Measurements from ENCODE around the gene DCN.

DCN gene

DNA sequence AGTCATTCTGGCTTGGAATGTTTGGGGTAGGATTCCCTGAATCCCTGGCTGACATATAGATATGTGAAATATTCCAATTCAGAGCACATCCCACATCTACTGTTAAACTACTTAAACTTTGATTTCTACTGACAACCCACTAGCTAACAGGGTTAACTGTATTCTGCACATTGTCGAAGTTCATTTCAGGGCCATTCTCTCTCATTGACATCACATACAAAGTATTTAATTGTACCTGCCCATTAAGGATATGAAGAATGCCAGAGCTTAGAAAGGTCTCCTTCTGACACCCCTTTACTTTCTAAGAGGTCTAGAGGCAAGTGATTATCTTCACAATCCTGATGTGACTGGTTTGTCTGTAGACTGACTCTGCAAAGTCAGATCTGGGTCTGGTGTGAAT is 2.8 kb upstream of the DCN start:
- no peak for FAIRE-seq

- no peak for FAIRE-seq
Observed at GRCh38 chr12:91183551-91183950, 934 bp upstream of the DCN start.

GRCh38 chr12:91180582-91181395 is 1.8 kb downstream of the DCN start:
- no peak for FAIRE-seq

GRCh38 chr12:91179966-91180561 is 2.6 kb downstream of the DCN start:
- no peak for FAIRE-seq

DNA sequence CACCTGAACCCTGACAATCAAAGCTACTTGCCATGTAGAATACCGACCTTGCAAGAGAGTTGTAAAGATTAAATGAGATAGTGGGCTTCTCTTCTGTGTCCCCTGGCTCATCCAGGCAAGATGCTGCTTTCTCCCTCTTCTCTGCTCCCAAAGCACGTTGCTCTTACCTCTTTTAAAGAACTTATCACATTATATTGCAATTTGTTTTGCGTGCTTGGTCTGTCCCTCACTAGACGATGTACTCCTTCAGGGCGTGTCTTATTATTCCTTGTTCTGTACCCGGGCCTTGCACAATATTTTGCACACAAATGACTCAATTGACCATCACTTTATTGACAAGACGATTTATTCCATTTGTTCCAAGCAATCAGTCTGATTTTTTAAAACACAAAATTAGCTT is 3.3 kb downstream of the DCN start:
- no peak for FAIRE-seq

GRCh38 chr12:91178781-91179180 is 3.8 kb downstream of the DCN start:
- no peak for FAIRE-seq

DNA sequence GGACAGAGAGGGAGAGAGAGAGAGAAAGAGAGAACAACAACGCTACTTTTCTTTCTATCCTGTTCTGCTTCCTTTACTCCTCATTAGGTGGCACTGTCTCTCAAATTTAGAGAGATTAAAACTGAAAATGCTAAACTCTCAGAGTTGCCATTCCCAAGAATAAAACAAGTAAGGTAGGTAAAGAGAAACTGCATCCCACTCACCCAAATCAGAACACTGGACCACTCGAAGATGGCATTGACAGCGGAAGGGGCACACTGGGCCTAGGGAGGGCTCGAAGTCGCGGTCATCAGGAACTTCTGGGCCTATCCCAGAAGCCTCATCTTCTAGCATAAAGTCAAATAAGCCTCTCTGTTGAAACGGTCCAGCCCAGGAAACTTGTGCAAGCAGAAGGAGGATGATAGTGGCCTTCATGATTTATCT is 4.5 kb downstream of the DCN start:
- no peak for FAIRE-seq

DNA sequence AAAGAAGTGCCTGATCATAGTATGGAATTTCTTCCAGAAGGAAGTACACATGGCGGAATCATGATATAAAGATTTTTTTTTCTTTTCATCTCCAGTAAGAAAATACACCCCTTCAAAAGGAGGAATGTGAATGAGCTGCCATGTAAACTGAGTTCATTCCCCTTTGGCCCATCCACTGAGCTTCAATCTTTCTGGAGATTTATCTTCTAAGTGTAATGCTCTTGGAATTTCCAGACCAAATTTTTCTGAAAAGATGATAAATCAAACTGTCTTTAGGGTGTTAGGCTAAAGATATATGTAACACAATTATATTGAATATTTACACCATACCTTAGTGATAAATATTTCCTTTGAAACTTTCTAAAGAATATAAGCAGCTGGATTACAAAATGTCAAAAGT is 5.2 kb downstream of the DCN start:
- no peak for FAIRE-seq

GRCh38 chr12:91176915-91177314 is 5.7 kb downstream of the DCN start:
- FAIRE-seq, result no peak

DNA sequence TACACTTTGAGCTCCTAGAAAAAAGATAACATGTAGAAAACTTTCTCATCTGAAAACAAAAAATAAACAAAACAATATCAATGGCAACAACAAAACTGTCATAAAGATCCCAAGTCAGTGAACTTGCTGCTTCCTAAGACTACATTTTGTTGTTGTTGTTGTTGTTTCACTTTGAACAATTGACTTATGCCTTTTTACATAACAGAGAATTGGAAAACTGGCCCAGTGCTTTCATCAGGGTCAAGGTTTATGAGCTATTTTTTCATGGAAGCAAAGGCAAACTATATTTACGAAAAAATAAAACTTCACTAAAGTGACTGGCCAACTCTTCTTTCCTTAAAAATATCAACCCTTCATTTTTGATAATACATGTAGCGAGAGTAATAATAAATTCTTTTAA is 6.3 kb downstream of the DCN start:
- FAIRE-seq, result no peak

- no peak for FAIRE-seq
Observed at GRCh38 chr12:91173124-91173523, 9.5 kb downstream of the DCN start.

GRCh38 chr12:91172096-91172495 is 10.5 kb downstream of the DCN start:
- no peak for FAIRE-seq

DNA sequence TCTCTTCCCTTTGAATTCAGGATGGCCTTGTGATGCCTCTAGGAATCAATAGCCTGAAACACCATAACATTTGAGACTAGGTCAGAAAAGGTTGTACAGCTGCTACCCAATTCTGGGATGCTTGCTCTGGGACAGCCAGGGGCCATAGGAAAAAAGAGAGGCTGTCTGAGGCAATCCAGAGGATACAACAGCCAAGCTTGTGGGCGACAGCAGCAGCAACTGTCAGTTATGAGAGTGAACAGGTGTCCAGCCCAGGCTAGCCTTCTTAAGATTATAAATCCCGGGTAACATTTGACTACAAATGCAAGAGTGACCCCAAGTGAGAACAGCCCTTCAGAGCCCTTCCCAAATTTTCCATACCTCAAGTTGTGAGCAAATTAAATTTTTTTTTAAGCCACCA is 11.1 kb downstream of the DCN start:
- FAIRE-seq, result no peak

- no peak for FAIRE-seq
Observed at GRCh38 chr12:91163116-91163515, 19.5 kb downstream of the DCN start.

GRCh38 chr12:91161009-91161408 is 21.6 kb downstream of the DCN start:
- FAIRE-seq, result no peak

GRCh38 chr12:91155990-91156389 is 26.6 kb downstream of the DCN start:
- no peak for FAIRE-seq

GRCh38 chr12:91154131-91154530 is 28.5 kb downstream of the DCN start:
- FAIRE-seq, result no peak

GRCh38 chr12:91144053-91144452 is 38.6 kb downstream of the DCN start:
- no peak for FAIRE-seq

GRCh38 chr12:91143206-91143605 is 39.4 kb downstream of the DCN start:
- no peak for FAIRE-seq

- no peak for FAIRE-seq
Observed at GRCh38 chr12:91142221-91142631, 40.4 kb downstream of the DCN start.

- FAIRE-seq, result no peak
Observed at GRCh38 chr12:91140026-91140931, 42.3 kb downstream of the DCN start.

GRCh38 chr12:91139286-91139685 is 43.3 kb downstream of the DCN start:
- FAIRE-seq, result no peak

DNA sequence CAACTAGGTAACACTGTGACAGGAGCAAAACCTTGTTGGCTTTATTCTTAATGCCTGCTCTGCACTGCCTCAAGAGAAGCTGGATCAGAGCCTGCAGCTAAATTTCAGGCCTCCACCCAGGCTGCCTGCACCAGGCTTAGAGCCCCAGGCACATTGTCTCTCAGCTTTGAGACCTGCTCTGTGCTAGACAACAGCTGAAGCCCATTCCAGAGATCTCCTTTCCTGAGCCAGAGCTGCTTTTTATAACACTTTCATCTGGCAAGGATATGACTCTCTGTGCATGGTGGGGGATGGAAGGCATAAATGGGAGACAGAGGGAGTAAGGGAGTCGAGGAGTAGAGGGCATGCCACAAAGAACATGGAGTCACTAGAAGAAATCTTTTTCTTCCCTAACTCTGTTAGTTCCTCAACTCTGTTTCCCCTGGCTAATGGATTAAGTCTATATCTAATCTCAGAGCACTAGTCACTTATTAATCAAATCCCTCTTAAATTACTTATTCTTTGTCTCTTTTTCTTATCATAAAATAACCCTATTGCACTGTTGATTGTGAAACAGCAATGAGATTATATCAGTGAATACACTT is 44.2 kb downstream of the DCN start:
- FAIRE-seq, result no peak

All from A204.1 (cell line).